Activated naive CD8-positive, alpha-beta T cell treated with anti-CD3 and anti-CD28 coated beads, Interleukin-2, amount 10 ng/mL, durations not matched to agents 7 days and 5 days (primary cell): ENCODE data around the gene MAS1. TPM values are rescaled to one million over a fixed set of nuclear protein-coding genes. Genes with fewer than 3 reads are reported as not detected.
"Not testable (repeated sequence)": the region's sequence is repeated elsewhere in the genome, so short reads cannot be mapped to it uniquely, and the experiment has no call there.

ENCODE experiments used
- ATAC-seq: fragments of 150-1000 bp; cut with Tn5 transposase; one replicate; pipeline ENCODE4 v1.10.0; 2021; ENCODE audit warnings: low read depth, moderate library complexity
- POLR2A ChIA-PET: fragments of 350-600 bp; sonication (Branson Sonifier 250); formaldehyde crosslinking; loops from one replicate; lab custom pipeline; 2021; ENCODE audit warnings: antibody characterized with exemption; lab: Charles Lee
- DNase-seq: peaks from one replicate; pipeline ENCODE4 v3.0.0; 2021
- H3K27ac Mint-ChIP-seq: one replicate; pipeline ENCODE4 v1.8.0; 2022; ENCODE audit warnings: mild to moderate bottlenecking, mixed read lengths
- H3K27me3 Mint-ChIP-seq: one replicate; pipeline ENCODE4 v1.8.0; 2022; ENCODE audit warnings: mild to moderate bottlenecking, moderate library complexity, mixed read lengths
- H3K36me3 Mint-ChIP-seq: one replicate; pipeline ENCODE4 v1.8.0; 2021; ENCODE audit warnings: mild to moderate bottlenecking, mixed read lengths
- H3K4me1 Mint-ChIP-seq: one replicate; pipeline ENCODE4 v1.8.0; 2021; ENCODE audit warnings: mixed read lengths
- H3K4me3 Mint-ChIP-seq: one replicate; pipeline ENCODE4 v1.8.0; 2022; ENCODE audit warnings: mild to moderate bottlenecking, moderate library complexity, mixed read lengths
- H3K9me3 Mint-ChIP-seq: one replicate; pipeline ENCODE4 v1.8.0; 2021; ENCODE audit warnings: mixed read lengths
- total RNA-seq, 2 experiments: library from RNA; stranded (reverse); gene quantifications; one replicate each; pipeline ENCODE4 v1.2.3, GENCODE V29; 2021

Gene MAS1
- total RNA-seq, 2 experiments from 2014 or later: not detected

DNA sequence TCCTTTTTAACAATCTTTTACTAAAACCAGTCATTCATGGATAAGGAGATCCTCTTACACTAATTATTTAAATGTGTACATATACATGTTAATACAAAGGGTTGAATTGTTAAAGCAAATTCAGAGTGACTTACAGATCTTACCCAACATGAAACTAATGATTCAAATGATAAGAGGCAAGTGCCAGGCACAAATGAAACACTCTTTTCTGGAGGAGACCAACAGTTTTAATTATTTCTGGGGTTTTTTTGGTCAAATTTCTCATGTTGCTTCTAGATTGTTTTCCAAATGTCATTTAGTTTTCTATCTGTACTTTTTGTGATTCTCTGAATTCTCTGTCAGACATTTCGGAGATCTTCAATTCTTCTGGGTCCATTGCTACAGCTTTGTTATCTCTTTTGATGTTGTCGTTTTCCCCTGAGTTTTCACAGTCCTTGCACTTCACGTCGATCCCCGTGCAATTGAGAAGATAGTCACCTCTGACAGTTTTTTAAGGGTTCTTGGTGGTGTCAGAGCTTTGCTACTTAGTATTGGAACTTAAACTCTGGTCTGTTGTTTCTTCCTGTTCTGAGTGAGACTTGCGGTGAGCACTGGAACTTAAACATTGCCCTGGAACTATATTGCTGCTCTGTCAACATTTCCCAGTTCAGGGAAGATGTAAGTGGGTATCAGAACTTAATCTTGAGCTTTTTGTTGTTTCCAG is 23.2 kb downstream of the MAS1 start:
- no peaks in the 10 kb centered on the region for H3K9me3 Mint-ChIP-seq
- no peak overlapping the region for H3K27ac Mint-ChIP-seq
- H3K4me3 Mint-ChIP-seq: no peak overlapping the region
- H3K4me1 Mint-ChIP-seq: peaks cover 5% of the 10 kb centered on the region
- H3K27me3 Mint-ChIP-seq: peaks cover 19% of the 10 kb centered on the region
- no peak for ATAC-seq
- POLR2A ChIA-PET: no interaction called here
- no peaks in the 10 kb centered on the region for H3K36me3 Mint-ChIP-seq
- no peak for DNase-seq

DNA sequence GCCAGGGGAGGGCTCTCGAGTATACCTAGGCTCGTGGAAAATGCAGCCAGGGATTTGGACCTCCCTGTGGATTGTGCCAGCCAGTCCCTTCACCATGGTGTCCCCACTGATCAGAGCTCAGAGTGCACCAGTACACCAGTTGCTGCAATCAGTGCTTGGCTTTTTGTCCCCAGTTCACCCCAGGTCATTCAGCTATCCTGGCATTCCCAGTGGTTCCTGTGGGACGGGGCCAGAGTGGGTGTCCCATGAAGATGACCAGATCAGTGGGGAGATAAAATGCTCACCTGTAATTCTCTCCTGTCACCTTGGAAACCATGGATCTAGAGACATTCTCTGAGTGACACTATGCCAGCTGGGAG is 23.8 kb downstream of the MAS1 start:
- Mint-ChIP-seq H3K4me3 (no peak overlapping the region), H3K36me3 (no peaks in the 10 kb centered on the region), H3K4me1 (peaks cover 5% of the 10 kb centered on the region), H3K27ac (no peak overlapping the region), H3K27me3 (peaks cover 19% of the 10 kb centered on the region), H3K9me3 (no peaks in the 10 kb centered on the region)
- POLR2A ChIA-PET: no interaction called here
- DNase-seq (no peak), ATAC-seq (no peak)

DNA sequence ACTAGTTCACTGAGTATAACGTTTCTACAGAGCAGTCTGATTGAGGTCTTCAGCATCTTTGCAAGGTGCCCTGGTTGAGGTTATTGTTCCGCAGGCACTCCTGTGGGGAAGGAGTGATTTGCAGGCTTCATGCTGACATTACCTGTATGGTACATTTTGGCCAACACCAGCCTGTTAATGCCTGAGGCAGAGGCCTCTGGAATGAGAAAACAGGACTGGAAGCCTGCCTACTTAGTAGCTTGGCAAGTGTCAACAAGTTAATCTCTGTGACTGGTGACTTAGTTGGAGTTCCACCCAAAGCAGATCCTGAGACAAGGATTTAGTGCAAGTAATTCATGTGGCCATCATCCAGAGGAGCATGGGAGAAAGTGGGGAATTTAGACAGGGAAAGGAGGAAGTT is 24.6 kb downstream of the MAS1 start:
- H3K4me3 Mint-ChIP-seq: no peak overlapping the region
- POLR2A ChIA-PET: no interaction called here
- H3K36me3 Mint-ChIP-seq: no peaks in the 10 kb centered on the region
- H3K27ac Mint-ChIP-seq: no peak overlapping the region
- ATAC-seq (no peak), DNase-seq (no peak)
- peaks cover 5% of the 10 kb centered on the region for H3K4me1 Mint-ChIP-seq
- H3K27me3 Mint-ChIP-seq: peaks cover 17% of the 10 kb centered on the region
- no peaks in the 10 kb centered on the region for H3K9me3 Mint-ChIP-seq

DNA sequence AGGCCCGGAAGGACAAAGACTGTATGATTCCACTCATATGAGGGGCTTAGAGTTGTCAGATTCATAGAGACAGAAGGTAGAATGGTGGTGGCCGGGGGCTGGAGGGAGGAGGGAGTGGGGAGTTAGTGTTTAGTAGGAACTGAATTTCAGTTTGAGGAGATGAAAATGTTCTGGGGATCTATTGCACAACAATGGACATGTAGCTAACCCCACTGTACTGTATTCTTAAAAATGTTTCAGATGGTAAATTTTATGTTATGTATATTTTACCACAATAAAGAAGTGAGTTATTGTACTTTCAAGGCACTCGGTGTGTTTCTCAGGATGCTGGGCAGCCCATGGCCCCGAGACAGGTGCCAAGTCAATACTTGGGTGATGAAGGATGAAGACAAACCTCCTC is 25.4 kb downstream of the MAS1 start:
- H3K27me3 Mint-ChIP-seq: peaks cover 14% of the 10 kb centered on the region
- no peak for ATAC-seq
- H3K27ac Mint-ChIP-seq: no peak overlapping the region

DNA sequence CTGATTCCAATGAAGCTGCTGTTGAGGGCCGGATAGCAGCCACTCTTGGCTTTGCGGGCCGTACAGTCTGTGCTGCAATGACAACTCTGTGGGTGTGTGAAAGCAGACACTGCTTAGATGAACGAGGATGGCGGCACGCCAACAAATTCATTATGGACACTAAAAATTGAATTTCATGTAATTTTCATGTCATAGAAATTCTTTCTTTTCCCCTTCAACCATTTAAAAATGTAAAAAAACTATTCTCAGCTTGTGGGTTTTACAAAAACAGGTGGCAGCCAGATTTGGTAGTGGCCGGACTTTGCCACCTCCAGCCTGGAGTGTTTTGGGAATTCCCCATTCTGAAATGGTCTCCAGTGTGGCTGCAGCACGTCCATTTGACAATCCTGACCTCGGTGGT is 26.0 kb downstream of the MAS1 start:
- Mint-ChIP-seq H3K9me3 (no peaks in the 10 kb centered on the region), H3K4me1 (peaks cover 5% of the 10 kb centered on the region), H3K27ac (no peak overlapping the region), H3K27me3 (peaks cover 12% of the 10 kb centered on the region), H3K36me3 (no peaks in the 10 kb centered on the region), H3K4me3 (no peak overlapping the region)
- no peak for DNase-seq
- no peak for ATAC-seq
- POLR2A ChIA-PET: no interaction called here

More for the DNA sequence above, 25.4 kb downstream of the MAS1 start:
- Mint-ChIP-seq H3K4me3 (no peak overlapping the region), H3K9me3 (no peaks in the 10 kb centered on the region), H3K4me1 (peaks cover 5% of the 10 kb centered on the region), H3K36me3 (no peaks in the 10 kb centered on the region)
- POLR2A ChIA-PET: no interaction called here
- DNase-seq: no peak

DNA sequence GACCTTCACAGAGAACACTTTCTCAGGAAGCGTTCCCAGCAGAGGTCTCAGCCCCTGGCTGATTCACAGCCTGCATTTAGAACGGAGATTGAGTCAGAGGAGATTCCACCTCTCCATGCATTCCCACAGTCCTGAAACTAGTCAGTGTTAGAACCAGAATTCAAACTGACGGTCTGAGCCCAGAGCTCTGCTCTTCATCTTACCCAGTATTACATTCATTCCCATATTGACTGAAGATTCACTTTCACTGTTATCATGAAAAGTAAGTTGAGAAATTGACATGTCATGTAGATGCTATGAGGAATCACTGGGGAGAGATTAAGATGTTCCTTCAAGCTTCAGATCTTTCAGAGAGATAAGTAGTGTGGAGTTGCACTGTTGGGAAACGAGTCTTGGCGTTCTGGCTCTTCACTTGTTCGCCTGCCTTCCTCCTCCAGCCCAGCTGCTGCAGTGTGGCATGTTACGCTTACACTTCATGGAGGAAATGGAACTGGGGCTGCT is 28.3 kb downstream of the MAS1 start:
- Mint-ChIP-seq H3K27ac (no peak overlapping the region), H3K27me3 (peaks cover 5% of the 10 kb centered on the region), H3K4me3 (no peak overlapping the region), H3K36me3 (no peaks in the 10 kb centered on the region), H3K4me1 (peaks cover 2% of the 10 kb centered on the region), H3K9me3 (peaks cover under 1% of the 10 kb centered on the region)
- ATAC-seq (no peak), DNase-seq (no peak)
- POLR2A ChIA-PET: no interaction called here

DNA sequence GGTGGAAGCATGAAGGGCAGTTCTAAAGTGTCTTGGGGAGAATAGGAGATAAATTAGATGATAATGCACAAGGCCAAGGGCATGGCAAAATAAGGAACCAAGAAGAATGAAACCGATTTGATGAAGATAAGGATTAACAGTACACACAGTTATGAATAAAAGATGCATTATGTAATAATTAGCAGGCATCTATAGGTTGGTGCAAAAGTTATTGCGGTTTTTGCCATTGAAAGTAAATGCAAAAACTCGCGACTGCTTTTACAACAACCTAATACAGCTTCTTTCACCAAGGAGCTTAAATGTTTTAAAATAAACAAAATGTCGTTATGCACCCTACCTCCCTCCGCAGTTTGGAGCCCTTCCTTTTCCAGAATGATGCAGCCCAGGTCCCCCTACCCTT is 29.0 kb downstream of the MAS1 start:
- H3K9me3 Mint-ChIP-seq: peaks cover 6% of the 10 kb centered on the region
- H3K27ac Mint-ChIP-seq: no peak overlapping the region
- H3K36me3 Mint-ChIP-seq: no peaks in the 10 kb centered on the region
- no peak overlapping the region for H3K4me3 Mint-ChIP-seq
- POLR2A ChIA-PET: no interaction called here
- peaks cover 8% of the 10 kb centered on the region for H3K27me3 Mint-ChIP-seq
- DNase-seq (no peak), ATAC-seq (no peak)
- no peaks in the 10 kb centered on the region for H3K4me1 Mint-ChIP-seq

DNA sequence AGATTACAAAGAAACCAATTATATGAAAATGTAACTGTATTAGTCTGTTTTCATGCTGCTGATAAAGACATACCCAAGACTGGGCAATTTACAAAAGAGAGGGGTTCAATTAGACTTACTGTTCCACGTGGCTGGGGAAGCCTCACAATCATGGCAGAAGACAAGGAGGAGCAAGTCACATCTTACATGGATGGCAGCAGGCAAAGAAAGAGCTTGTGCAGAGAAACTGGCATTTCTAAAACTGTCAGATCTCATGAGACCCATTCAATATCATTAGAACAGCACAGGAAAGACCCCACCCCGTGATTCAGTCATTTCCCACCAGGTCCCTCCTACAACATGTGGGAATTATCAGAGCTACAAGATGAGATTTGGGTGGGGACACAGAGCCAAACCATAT is 33.4 kb downstream of the MAS1 start:
- ATAC-seq, H3K27ac Mint-ChIP-seq, POLR2A ChIA-PET, H3K4me1 Mint-ChIP-seq, H3K4me3 Mint-ChIP-seq, H3K36me3 Mint-ChIP-seq, DNase-seq, H3K9me3 Mint-ChIP-seq: not testable (repeated sequence)
- peaks cover 15% of the 10 kb centered on the region for H3K27me3 Mint-ChIP-seq

DNA sequence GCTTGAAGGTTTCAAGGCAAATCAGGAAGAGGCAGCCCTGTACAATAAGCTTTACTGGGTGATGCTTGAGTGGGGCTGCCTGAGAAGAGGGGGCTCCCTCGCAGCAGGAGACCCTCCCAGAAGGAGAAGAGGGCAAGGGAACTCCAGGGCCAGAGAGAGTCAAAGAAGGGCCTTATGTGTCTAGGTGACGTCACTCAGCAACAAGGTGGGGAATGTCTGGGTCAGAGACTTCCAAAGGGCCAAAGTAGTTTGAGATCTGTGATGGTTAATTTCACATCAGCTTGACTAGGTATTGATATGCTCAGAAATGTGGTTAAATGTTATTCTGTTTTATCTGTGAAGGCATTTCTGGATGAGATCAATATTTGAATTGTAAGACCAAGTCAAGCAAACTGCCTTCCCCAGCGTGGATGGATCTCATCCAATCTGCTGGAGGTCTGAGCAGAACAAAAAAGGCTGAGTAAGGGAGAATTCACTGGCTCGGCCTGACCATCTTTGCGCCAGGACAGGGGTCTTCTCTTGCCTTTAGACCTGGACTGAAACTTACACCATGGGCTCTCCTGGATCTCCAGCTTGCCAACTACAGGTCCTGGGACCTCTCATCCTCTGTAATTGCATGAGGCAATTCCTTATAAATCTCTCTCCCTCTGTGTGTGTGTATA is 35.9 kb downstream of the MAS1 start:
- Mint-ChIP-seq H3K27ac (no peak overlapping the region), H3K9me3 (peaks cover 6% of the 10 kb centered on the region), H3K4me3 (no peak overlapping the region), H3K36me3 (no peaks in the 10 kb centered on the region), H3K4me1 (peaks cover 14% of the 10 kb centered on the region), H3K27me3 (peaks cover 10% of the 10 kb centered on the region)
- POLR2A ChIA-PET: no interaction called here
- no peak for DNase-seq
- ATAC-seq: no peak

DNA sequence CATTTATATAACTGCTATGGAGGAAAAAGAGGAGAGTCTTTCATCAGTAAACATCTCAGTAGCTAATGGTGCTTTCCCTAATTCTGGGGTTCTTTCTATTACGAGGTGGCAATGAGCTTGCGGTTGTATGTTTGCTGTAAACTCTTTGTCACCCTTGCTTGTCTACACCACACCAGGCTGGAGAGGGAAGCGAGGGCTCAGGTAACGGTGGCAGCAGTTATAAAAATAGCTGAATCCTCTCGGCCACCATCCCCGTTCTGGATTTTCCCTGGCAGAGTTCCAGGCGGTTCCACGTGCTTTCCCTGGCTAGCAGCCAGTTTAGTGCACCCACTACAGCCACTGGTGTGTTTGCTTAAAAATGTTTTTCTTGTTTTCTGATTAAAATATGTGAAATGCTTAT is 39.0 kb downstream of the MAS1 start:
- ATAC-seq (no peak), DNase-seq (no peak)
- Mint-ChIP-seq H3K9me3 (no peaks in the 10 kb centered on the region), H3K27me3 (peaks cover 8% of the 10 kb centered on the region), H3K4me1 (peaks cover 14% of the 10 kb centered on the region), H3K36me3 (no peaks in the 10 kb centered on the region), H3K27ac (no peak overlapping the region), H3K4me3 (no peak overlapping the region)
- POLR2A ChIA-PET: no interaction called here

DNA sequence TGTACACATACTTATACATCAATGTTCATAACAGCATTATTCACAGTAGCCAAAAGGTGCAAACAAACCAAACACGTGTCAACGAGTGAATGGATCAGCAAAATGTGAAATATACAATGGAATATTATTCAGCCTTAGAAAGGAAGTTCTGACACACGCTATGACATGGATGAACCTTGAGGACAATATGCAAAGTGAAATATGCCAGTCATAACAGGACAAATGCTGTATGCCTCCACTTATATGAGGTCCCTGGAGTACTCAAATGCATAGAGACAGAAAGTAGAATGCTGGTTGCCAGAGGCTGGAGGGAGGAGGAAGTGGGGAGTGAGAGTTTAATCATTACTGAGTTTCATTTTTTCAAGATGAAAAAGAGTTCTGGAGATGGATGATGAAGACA is 40.3 kb downstream of the MAS1 start:
- peaks cover 3% of the 10 kb centered on the region for H3K27me3 Mint-ChIP-seq
- H3K4me1 Mint-ChIP-seq: peaks cover 14% of the 10 kb centered on the region
- POLR2A ChIA-PET: no interaction called here
- ATAC-seq: peak; percentile 56
- peaks cover 6% of the 10 kb centered on the region for H3K9me3 Mint-ChIP-seq
- H3K4me3 Mint-ChIP-seq: peak overlapping the region; percentile 26
- no peaks in the 10 kb centered on the region for H3K36me3 Mint-ChIP-seq
- no peak overlapping the region for H3K27ac Mint-ChIP-seq
- no peak for DNase-seq

DNA sequence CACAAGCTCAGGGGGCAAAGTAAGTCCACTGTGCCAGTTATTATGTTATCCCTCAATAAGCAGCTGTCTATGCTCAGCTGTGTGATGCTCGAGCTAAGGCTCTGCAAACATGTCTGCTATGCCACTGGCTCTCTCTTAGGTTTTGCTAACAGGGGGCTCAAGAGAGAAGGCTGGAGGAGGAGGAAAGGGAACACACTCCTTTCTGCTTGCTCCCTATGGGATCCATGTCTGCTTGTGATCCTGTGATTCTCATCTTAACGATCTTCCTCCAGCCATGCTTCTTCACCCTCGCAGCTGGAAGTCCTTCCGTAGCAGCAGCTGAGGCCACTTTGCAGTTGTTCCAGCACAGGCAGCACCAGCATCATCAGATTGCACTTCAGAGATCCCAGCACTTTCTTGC is 41.1 kb downstream of the MAS1 start:
- no peak overlapping the region for H3K4me3 Mint-ChIP-seq
- POLR2A ChIA-PET: interaction anchor here (0.6 kb wide), 1 partner anchor 88 kb away, joined by 4 read pairs; no protein-coding TSS in a partner anchor
- no peak for DNase-seq
- H3K27ac Mint-ChIP-seq: no peak overlapping the region
- peaks cover 2% of the 10 kb centered on the region for H3K27me3 Mint-ChIP-seq
- no peaks in the 10 kb centered on the region for H3K36me3 Mint-ChIP-seq
- peaks cover 6% of the 10 kb centered on the region for H3K9me3 Mint-ChIP-seq
- ATAC-seq: no peak
- peaks cover 14% of the 10 kb centered on the region for H3K4me1 Mint-ChIP-seq

DNA sequence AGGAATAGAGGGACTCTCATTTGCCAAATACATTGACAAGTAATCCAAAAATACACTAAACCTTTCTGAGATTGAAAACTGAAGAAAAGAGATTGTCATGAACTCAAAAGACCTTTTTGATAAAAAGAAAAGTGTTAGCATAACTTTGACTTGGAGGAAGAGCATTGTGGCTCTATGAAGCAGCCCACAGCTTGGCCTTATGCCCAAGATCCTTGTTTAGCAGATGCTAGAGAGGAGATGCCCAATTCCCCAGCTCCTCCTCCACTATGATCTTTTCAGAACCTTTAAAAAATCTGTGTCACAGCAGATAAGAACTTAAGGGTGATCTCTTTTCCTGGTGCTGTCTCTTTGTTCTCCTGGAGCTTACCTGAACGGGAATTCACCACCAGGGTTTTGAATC is 42.3 kb downstream of the MAS1 start:
- Mint-ChIP-seq H3K27me3 (peaks cover 3% of the 10 kb centered on the region), H3K4me1 (peaks cover 14% of the 10 kb centered on the region)

DNA sequence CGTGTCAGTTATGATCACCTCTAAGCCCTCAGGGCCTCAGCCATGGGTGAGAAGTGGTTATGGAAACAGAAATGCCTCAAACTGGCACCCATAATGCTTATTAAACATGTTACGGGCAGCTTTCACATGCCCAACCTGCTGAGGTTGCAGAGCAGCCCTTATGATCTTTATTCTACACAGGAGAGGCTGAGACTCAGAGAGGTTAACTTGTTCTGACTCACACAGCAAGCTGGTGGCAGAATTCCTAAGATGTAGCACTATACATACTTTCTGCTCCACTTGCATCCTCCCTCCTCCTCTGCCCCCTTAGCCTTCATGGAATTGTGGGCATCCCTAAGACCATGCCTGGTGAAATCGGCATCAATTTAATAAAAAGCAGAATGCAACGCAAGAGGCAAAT is 43.4 kb downstream of the MAS1 start:
- Mint-ChIP-seq H3K36me3 (no peaks in the 10 kb centered on the region), H3K27ac (no peak overlapping the region), H3K27me3 (peaks cover 8% of the 10 kb centered on the region), H3K4me1 (peaks cover 14% of the 10 kb centered on the region), H3K9me3 (peaks cover 6% of the 10 kb centered on the region), H3K4me3 (no peak overlapping the region)
- POLR2A ChIA-PET: no interaction called here
- DNase-seq (no peak), ATAC-seq (no peak)

More for the DNA sequence above, 42.3 kb downstream of the MAS1 start:
- no peak for DNase-seq
- H3K36me3 Mint-ChIP-seq: no peaks in the 10 kb centered on the region
- peaks cover 6% of the 10 kb centered on the region for H3K9me3 Mint-ChIP-seq
- H3K27ac Mint-ChIP-seq: no peak overlapping the region
- ATAC-seq: no peak
- POLR2A ChIA-PET: no interaction called here
- H3K4me3 Mint-ChIP-seq: no peak overlapping the region
